Central memory CD8-positive, alpha-beta T cell (primary cell): ENCODE data around the gene SLC10A2.

ENCODE experiments used
- ATAC-seq: fragments of 150-1000 bp; cut with Tn5 transposase; replicated peaks from 2 replicates; pipeline ENCODE4 v1.10.0; 2022; ENCODE audit warnings: mild to moderate bottlenecking, moderate FRiP score, moderate number of reproducible peaks; ENCODE audit not compliant: poor library complexity, severe bottlenecking; ENCODE audit errors: extremely low read depth
- DNase-seq, 2 donors: peaks; one replicate each; pipeline ENCODE4 v3.0.0; 2021; ENCODE audit warnings: low spot score in 2 of 2
- H3K27ac Mint-ChIP-seq: one replicate; pipeline ENCODE4 v1.8.0; 2022; ENCODE audit warnings: low read depth, mild to moderate bottlenecking, moderate library complexity, mixed read lengths
- H3K27me3 Mint-ChIP-seq: one replicate; pipeline ENCODE4 v1.8.0; 2022; ENCODE audit warnings: mixed read lengths
- H3K36me3 Mint-ChIP-seq: one replicate; pipeline ENCODE4 v1.8.0; 2022; ENCODE audit warnings: mild to moderate bottlenecking, moderate library complexity, mixed read lengths; ENCODE audit not compliant: insufficient read depth
- H3K4me1 Mint-ChIP-seq: one replicate; pipeline ENCODE4 v1.8.0; 2022; ENCODE audit warnings: mixed read lengths
- H3K4me3 Mint-ChIP-seq: one replicate; pipeline ENCODE4 v1.8.0; 2022; ENCODE audit warnings: mild to moderate bottlenecking, moderate library complexity, mixed read lengths
- H3K9me3 Mint-ChIP-seq: one replicate; pipeline ENCODE4 v1.8.0; 2022; ENCODE audit warnings: mixed read lengths

The SLC10A2 gene

GRCh38 chr13:103003631-103004030 lies 62.6 kb downstream of the SLC10A2 start:
- ATAC-seq (no peak), DNase-seq (no peak)
- H3K4me1 Mint-ChIP-seq, result no peaks in the 10 kb centered on the region
- H3K36me3 Mint-ChIP-seq, result no peaks in the 10 kb centered on the region
- no peak overlapping the region for H3K27ac Mint-ChIP-seq
- H3K9me3 Mint-ChIP-seq, result no peaks in the 10 kb centered on the region
- H3K4me3 Mint-ChIP-seq, result no peak overlapping the region
- H3K27me3 Mint-ChIP-seq, result no peaks in the 10 kb centered on the region

DNA sequence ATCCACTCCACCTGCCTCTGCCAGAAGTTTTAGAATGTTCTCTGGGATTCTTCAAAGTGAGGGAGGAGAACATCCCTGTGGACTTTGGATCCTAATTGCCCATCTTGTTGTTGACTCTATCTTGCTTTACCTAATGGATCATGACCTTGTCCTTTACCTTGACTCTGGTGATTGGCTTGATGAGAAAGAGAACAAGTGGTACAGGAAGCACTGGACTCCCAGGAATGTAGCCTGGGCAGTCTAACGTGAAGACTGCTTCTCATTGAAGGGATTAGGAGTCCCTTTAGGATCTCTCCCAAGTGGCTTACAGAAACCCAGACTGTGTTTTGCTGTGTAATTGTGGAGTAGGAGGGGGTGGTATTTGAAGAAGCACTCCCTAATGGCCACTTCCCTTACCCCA lies 63.9 kb downstream of the SLC10A2 start:
- Mint-ChIP-seq H3K27me3 (no peaks in the 10 kb centered on the region), H3K4me1 (no peaks in the 10 kb centered on the region), H3K36me3 (no peaks in the 10 kb centered on the region), H3K4me3 (no peak overlapping the region), H3K27ac (no peak overlapping the region), H3K9me3 (no peaks in the 10 kb centered on the region)
- DNase-seq (no peak), ATAC-seq (no peak)

DNA sequence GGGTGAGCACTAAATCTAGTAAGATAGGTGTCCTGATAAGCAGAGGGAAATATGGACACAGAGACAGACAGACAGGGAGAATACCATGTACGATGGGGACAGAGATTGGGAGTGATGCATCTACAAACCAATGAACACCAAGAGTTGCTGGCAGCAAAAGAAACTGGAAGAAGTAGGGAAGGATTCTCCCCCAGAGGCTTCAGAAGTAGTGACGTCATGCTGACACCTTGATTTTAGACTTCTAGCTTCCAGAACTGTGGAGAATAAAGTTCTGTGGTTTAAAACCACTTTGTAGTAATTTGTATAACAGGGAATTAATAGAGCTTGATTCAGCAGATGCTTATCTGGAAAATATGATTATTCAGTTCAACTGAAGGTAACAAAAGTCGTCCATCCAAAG lies 66.1 kb downstream of the SLC10A2 start:
- H3K27ac Mint-ChIP-seq, result no peak overlapping the region
- no peak for ATAC-seq

GRCh38 chr13:102999499-102999898 lies 66.7 kb downstream of the SLC10A2 start:
- no peak for ATAC-seq
- no peak overlapping the region for H3K4me3 Mint-ChIP-seq
- no peaks in the 10 kb centered on the region for H3K4me1 Mint-ChIP-seq
- no peak for DNase-seq
- no peaks in the 10 kb centered on the region for H3K36me3 Mint-ChIP-seq
- no peak overlapping the region for H3K27ac Mint-ChIP-seq
- no peaks in the 10 kb centered on the region for H3K27me3 Mint-ChIP-seq
- no peaks in the 10 kb centered on the region for H3K9me3 Mint-ChIP-seq

More for the DNA sequence above, 66.1 kb downstream of the SLC10A2 start:
- H3K4me3 Mint-ChIP-seq, result no peak overlapping the region
- no peaks in the 10 kb centered on the region for H3K4me1 Mint-ChIP-seq
- H3K27me3 Mint-ChIP-seq, result no peaks in the 10 kb centered on the region
- H3K9me3 Mint-ChIP-seq, result no peaks in the 10 kb centered on the region
- no peak for DNase-seq
- no peaks in the 10 kb centered on the region for H3K36me3 Mint-ChIP-seq
